Measurements from ENCODE around the gene VSTM4.

VSTM4 gene, protein sequence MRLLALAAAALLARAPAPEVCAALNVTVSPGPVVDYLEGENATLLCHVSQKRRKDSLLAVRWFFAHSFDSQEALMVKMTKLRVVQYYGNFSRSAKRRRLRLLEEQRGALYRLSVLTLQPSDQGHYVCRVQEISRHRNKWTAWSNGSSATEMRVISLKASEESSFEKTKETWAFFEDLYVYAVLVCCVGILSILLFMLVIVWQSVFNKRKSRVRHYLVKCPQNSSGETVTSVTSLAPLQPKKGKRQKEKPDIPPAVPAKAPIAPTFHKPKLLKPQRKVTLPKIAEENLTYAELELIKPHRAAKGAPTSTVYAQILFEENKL

DNA sequence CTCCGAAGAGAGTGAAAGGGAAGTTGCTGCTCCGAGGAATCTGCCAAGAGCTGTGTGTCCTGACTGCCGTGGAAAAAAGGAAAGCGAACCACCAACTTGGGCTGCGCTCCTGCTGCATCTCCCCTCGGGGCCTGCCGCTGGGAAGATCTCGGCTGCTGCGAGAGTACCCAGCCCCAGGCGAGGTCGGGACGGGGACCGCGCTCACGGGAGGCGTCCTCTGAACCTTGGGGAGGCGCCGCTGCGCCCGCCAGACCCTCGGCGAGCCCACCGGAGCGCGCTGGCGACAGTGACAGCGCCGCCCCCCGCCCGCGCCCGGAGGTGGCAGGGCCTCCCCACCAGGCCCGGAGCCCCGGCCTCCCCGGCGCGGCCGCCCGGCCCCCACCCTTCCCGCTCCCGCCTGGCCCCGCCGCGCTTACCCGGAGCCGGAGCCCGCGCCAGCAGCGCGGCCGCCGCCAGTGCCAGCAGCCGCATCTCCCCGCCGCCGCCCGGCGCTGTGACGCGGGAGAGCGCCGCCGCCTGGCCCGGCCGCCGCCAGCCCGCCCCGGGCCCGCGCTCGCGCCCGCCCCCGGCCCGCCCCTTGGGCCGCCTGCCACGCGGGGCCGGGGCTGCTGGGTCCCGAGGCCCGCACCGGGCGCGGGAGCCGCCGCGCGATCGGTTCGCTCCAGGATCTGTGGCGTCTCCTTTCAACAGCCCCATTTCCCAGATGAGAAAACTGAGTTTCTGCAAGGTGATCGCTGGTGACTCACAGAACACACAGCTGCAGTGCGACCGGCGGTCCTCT, at the start of gene VSTM4:
VSTM4 (minus strand) TSS at position 508 of the 781 bp plus-strand sequence; CDS start at position 471, 37 bp downstream.
- in situ Hi-C loops (cut with MboI; ENCODE audit: low sequenced_read_pairs), result no loop called here

DNA sequence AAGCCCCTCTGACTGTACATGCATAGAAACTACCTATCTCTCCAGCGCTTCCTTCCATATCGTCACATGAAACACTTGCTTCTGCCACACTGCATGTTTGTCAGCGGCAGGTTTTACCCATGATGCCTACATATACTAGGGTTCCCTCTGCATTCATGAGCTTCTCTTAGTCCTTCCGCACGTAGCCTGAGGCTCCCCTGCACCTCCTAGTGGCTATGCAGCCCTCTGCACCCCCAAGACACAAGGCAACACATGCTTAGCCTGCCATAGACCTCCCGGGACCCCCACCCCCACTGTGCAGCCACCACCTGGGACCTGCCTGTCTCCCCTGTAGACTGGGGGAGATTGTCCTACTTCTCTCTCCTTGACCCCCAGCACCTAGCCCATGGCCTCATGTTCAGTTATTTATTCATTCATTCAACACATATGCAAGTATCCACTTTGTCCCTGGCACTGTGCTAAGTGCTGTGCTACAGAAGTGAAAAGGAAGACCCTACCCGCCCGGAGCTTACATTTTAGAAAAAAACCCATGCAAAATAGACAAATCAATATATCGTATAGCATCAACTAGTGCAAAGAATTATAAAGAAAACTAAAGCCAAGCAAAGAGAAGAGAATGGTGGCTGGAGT, 49.4 kb upstream of the VSTM4 start:
- in situ Hi-C loops (cut with MboI; ENCODE audit: low sequenced_read_pairs), result no loop called here

DNA sequence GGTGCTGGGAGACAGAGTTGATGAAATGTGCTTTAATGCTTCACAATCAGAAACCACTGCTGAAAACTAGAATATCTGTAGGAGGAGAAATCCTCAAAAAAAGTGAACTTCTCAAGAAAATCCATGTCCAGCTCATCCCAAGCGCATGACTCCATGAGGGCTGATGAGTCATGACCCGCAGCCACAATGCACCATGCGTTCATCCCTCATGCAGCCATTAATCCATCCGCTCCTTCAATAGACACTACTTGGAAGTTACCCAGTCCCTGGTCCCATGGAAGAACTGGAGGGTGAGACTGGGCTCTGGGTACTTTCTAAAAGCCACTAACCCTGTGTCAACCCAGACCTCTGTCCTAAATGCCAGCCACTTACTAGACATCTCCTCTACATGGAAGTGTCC, 48.4 kb upstream of the VSTM4 start:
- in situ Hi-C loops (cut with MboI; ENCODE audit: low sequenced_read_pairs), result no loop called here

DNA sequence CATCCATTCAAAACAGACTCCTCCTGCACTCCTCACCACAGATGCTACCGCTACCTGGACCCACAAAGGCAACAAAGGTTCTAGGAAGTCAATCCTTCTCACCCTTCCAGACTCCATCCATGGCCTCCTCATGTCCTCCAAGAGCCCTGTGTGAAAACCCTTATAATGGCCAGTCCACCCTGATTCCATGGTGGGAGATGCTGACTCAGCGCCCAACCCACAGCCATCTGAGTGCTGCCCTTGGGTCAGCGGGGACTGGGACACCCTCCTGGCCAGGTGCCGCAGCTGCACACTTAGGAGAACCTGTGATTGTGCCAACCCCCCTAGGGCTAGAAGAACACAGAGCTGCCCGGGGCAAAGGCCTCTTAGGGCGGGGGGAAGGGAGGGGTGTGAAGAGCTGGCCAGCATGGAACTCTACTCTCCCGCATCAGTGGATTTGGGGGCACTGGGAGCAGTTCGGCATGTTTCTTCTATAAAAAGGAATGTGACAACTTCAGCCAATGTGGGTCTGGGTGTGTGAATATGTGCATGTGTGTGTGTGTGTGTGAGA, 47.5 kb upstream of the VSTM4 start:
- in situ Hi-C loops (cut with MboI; ENCODE audit: low sequenced_read_pairs), result no loop called here

DNA sequence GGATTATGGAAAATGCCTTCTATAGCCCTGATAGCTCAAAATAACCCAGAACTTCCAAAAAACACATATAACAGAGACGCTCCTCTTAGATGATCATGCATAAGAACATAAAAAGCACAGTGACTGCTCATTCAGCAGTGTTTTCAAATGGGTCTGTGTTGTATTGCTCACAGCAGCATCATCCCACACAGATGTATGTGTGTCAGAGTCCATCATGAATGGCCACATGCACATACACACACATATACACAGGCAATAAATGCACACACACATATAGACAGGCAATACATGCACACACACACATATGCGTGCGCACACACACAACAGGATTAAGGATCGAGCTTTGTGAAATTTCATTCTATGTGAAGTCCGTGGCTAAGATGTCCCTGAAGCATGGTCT, 46.7 kb upstream of the VSTM4 start:
- in situ Hi-C loops (cut with MboI; ENCODE audit: low sequenced_read_pairs), result no loop called here

DNA sequence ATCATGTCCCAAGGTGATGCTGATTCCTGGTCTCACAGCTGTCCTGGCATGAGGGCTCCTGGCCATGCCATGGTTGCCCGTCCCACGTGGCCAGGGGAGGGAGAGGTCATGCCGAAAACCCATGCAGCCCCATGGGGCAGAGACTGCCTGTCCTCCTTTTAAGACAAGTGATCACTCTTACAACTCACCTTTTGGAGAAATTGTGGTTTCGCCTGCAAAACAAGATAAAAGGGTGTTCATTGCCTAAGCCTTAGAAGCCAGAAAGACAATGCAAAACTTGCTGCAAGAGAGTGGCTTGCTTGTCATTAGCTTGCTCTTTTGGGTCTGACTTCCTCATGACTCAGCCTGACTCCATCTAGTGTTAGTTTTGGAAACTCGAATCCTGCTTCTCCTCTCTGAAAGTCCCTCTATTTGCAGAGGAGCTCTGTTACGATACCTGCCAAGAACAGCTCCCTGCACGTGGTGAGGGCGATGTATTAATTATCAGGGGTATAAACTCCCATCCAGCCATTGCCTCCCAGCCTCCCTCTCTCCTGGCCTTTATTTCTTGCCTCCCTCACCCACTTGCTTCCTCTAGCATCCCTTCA, 46.2 kb upstream of the VSTM4 start:
- in situ Hi-C loops (cut with MboI; ENCODE audit: low sequenced_read_pairs), result no loop called here

DNA sequence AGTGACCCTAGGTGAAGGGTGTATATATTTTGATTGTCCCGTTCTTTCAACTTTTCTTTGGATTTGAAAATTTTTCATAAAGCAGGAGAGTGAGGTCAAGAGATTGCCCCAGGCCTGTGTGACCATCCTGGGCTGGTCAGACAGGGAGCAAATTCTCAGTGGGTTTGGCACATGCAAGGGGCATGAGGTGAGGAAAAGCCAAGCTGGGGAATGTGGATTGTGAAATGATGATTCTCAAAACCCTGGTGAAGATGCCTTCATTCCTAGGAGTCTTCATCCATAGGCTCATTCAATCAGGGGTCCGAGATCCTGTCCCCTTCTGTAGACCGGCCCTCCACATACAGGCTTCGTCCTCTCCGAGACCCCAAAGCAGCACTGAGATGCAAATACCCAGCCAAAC, 45.5 kb upstream of the VSTM4 start:
- in situ Hi-C loops (cut with MboI; ENCODE audit: low sequenced_read_pairs), result no loop called here

DNA sequence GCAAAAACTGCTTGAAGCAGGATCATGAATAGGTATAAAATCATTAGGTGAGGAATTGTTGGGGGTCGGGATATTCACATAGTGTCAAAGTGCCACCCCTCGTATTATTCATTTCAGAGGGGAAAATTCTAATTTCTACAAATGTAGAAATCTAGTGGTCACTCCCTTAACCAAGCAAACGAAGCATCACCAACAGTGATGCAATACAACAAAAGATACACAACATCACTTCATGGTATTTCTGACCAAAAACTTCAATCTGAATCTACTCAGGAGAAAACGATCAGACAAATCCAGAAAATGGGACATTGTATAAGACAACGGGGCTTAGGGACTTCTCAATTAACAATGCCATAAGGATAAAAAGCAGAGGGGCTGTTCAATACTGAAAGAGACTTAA, 44.8 kb upstream of the VSTM4 start:
- in situ Hi-C loops (cut with MboI; ENCODE audit: low sequenced_read_pairs), result no loop called here

DNA sequence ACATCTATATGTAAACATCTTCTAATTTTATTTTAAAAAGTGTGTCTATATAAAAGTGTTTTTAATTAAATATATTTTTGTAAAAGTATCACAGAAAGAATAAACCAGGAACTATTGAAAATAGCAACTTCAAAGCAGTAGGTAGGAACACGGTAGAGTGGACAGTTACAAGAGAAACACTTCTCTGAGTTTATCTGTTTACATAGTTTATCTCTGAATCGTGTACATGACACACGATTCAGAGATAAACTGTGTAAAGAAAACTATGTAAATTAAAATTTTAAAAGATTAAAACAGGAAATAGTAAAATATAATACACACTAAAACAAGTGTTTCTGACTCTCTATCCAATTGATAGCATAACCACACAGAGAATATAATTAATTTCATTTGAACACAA, 43.6 kb upstream of the VSTM4 start:
- in situ Hi-C loops (cut with MboI; ENCODE audit: low sequenced_read_pairs), result no loop called here

DNA sequence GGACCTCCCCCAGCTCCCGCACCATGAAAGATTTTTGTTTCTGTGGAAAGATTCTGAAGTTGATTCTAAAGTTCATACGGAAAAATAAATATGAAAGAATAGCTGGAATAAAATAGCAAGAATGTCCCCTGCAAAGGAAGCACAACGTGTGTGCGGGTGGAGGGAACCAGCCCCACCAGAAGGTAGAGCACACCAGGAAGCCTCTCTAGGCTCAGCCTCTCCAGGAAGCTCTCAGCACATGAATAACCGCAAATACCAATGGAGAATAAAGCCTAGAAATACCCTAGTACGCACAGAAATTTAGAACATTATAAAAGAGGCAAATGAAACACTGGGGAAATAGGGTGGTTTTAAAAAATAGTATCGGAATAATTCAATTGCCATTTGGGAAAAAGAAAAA, 43.1 kb upstream of the VSTM4 start:
- in situ Hi-C loops (cut with MboI; ENCODE audit: low sequenced_read_pairs), result no loop called here

DNA sequence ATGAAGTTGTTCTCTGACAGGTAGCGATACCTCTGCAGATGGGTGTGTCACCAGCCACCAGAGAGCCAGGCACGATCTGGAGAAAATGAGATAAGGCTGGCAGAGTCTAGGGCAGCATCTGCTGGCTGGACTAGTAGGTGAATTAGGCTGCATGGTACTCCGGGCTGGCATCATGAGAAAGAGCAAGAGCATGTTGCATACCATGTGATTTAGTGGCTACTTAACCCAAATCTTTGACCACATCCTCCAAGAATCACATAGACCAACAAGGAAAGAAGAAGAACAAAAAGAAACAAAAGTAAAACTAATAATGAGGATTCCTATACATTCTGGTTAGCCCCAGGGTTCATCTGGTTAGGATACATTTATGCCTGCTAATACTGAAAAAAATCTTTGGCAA, 41.9 kb upstream of the VSTM4 start:
- in situ Hi-C loops (cut with MboI; ENCODE audit: low sequenced_read_pairs), result no loop called here

DNA sequence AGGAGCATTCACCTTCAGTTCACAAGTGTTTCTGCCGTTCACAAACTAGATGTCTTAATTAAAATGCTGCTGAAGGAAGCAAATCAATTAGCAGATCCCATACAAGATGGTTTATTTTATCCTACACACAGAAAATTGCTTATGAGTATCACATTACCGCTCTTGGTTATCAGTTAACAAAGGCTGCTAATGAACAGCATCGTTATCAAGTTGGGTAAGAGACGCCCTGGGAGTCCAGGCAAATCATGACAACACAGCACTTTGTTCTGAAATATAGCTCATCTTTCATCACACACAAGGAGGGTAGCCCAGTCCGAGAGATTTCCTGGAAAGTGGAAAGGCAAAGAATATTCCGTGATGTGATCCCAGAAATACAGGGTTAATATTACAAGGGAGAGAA, 39.3 kb upstream of the VSTM4 start:
- in situ Hi-C loops (cut with MboI; ENCODE audit: low sequenced_read_pairs), result no loop called here

DNA sequence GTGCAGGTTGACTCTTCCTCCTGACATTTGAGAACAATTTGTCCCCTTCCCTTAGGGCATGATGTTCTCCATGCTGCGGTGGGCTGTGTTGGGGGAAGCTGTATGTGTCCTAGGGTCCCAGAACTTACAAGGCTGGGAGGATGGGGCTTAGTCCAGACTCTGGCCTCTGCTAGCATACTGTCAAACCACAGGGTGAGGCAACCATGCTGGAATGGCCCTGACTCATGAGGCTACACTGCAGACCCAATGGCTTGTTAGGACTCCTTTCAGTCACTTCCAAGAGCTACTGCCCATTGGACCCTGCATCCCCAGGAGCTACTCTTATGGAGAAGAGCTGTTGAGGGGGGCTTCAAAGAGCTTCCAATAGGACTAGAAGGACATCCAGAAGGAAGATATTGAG, 38.6 kb upstream of the VSTM4 start:
- in situ Hi-C loops (cut with MboI; ENCODE audit: low sequenced_read_pairs), result no loop called here

DNA sequence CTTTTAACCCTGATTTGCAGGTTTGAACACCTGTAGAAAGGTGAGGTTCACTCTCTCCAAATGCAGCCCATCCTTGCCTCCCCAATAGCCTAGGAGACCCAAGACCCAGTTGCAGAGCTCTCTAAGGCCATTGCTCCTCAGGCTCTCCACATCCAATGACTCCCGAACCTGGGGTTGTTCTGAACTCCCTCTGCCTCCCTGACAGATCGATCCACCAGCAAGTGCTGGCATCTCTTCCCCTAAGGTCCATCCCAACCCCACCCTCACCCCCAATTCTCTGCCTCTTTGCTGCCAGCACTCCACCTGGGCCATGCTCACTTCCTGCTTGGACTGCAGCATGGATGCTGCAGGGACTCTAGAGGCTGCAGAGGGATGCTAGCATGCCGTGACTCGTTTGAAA, 37.8 kb upstream of the VSTM4 start:
- in situ Hi-C loops (cut with MboI; ENCODE audit: low sequenced_read_pairs), result no loop called here

DNA sequence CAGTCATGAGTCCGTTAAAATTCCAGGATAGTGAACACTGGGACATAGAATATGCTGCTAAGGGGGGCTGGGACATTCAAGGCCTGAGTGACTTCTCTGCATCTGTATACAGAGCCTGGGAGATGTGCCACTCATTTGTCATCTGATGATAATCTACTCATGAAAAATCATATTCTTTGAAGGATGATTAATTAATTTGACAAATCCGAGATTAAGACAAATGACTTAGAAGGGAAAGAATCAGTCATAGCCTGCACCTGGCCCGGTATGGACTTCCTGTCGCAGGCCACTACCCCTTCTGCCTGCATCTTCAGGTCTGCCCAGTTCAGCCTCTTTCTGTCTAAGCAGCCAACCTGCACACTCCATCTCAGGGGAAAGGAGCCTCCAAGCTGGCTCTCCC, 37.3 kb upstream of the VSTM4 start:
- in situ Hi-C loops (cut with MboI; ENCODE audit: low sequenced_read_pairs), result no loop called here

DNA sequence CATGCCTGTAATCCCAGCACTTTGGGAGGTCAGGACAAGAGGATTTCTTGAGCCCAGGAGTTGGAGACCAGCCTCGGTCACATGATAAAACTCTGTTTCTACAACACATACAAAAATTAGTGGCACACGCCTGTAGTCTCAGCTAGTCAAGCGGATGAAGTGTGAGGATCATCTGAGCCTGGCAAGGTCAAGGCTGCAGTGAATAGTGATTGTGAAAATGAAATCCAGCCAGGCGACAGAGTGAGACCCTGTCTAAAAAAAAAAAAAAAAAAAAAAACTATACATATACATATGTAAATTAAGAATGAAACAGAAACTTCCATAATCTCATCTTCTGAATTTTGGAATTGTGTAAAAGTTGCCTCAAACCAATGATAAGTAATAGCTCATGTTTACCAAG, 36.7 kb upstream of the VSTM4 start:
- in situ Hi-C loops (cut with MboI; ENCODE audit: low sequenced_read_pairs), result no loop called here

DNA sequence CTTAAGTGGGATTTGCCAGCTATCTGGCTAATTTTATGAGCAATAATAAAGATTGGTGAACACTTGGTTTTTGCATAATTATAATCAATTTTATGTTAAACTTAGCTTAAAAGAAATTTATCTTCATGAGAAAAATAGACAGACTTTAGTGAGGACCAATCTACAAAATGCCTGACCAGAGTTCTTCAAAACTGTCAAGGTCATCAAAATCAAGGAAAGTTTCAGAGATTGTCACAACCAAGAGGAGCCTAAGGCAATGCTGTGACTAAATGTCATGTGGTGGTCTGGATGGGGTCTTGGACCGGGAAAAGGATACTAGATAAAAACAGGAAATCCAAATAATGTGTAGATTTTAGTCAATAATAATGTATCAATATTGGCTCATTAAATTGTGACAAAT, 36.2 kb upstream of the VSTM4 start:
- in situ Hi-C loops (cut with MboI; ENCODE audit: low sequenced_read_pairs), result no loop called here

DNA sequence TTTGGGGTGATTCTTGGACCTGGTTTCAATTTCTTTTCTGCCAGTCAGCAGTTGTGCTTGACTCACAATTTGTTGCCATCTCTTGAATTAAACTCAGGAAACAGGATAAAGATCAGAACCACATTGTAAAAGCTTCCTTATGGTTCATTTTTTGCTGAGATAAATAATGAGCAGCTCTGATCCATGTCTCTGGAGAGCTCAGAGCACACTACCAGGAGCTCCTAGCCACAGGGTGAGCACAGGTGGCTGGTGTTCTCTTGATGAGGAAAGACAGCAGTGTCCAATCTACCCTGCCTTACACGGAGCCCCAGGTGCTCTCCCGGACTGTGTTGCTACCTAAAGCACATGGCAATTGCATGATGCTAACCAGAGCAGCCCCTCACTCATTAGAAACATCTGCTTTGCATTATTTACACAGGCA, 35.7 kb upstream of the VSTM4 start:
- in situ Hi-C loops (cut with MboI; ENCODE audit: low sequenced_read_pairs), result no loop called here

DNA sequence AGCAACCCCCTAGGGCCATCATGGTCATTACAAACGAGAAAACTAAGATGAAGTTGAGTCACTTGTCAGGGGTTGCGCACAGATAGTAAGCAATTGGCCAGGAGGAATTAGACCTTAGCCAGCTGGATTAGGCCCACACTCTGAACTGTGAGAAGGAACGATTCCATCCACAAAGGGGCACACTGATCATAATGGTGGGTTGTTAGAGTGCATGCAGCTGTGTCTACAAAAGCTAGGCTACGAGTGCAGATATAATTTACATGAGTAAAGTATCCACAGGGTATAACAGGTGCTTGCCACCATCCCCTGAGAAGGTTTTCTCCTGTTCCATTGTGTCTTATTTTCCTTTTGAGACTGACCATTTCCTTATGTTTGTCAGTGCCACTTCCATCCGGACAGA, 35.1 kb upstream of the VSTM4 start:
- in situ Hi-C loops (cut with MboI; ENCODE audit: low sequenced_read_pairs), result no loop called here

DNA sequence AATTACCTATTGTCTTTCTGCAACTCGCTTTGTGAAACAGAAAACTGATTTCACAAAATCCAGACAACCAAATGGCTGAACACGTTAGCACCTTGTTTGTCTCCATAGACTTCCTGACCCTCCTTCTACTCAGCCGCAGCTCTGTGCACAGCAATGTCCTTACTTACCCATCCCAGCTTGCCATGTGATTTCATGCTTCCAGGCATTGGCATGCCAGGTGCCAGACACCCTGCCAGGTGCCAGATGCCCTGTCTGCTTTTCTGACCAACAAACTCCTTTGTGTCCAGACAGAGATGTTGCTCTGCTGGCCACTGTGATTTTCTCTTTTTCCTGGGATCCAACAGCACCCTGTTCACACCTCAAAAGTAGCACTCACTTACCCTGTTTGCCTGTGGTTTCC, 34.6 kb upstream of the VSTM4 start:
- in situ Hi-C loops (cut with MboI; ENCODE audit: low sequenced_read_pairs), result no loop called here

DNA sequence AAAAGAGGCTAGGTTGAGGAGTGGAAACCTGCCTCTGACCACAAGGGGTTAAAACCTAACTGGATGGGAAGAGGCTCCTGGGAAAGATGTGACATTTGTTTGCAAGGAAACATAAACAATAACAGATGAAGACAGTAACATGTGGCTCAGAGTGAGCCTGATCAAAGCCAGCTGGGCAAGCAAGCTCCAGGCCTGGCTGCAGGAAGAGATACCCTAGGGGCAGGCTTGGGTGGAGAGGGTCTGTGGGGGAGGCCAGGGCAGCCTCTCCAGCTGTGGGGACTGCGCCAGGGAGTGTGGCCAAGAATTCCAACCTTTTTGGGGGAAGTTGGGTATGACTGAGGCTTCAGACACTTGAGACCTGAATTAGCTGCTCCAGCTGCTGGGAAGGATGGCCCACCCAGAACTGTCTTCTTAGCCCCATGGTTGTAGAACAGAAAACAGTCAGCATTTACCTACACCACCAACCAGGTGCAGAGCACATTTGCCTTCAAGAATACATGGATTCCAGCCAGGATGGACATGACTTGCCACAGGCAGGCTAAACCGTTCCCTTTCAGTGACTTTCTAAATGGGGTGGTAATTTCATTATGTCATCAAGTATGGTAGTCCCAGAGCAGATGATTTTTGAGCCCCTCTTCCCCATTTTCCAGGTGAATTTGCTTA, 28.9 kb upstream of the VSTM4 start:
- in situ Hi-C loops (cut with MboI; ENCODE audit: low sequenced_read_pairs), result no loop called here
